EH (cell line): ENCODE measurements around the gene TNS1.

Source experiments
- DNase-seq: peaks from one replicate; pipeline ENCODE4 v3.0.0-alpha.2; 2015; ENCODE audit warnings: low read depth

The TNS1 gene

GRCh38 chr2:217998926-217999594, 3.7 kb downstream of the TNS1 start:
- DNase-seq, result no peak

GRCh38 chr2:217997510-217997909, 5.3 kb downstream of the TNS1 start:
- DNase-seq, result no peak

- DNase-seq, result peak; percentile 87
Measured at GRCh38 chr2:217996361-217996760, 6.4 kb downstream of the TNS1 start.

- peak; percentile 56 for DNase-seq
Measured at GRCh38 chr2:217995731-217996231, 7.0 kb downstream of the TNS1 start.

- peak; percentile 97 for DNase-seq
Measured at GRCh38 chr2:217994776-217995274, 8.0 kb downstream of the TNS1 start.

GRCh38 chr2:217993817-217994463, 8.9 kb downstream of the TNS1 start:
- no peak for DNase-seq

GRCh38 chr2:217993138-217993537, 9.7 kb downstream of the TNS1 start:
- DNase-seq, result peak; percentile 73

- DNase-seq, result no peak
Measured at GRCh38 chr2:217992061-217992460, 10.7 kb downstream of the TNS1 start.

- no peak for DNase-seq
Measured at GRCh38 chr2:217990791-217991465, 11.9 kb downstream of the TNS1 start.

GRCh38 chr2:217990389-217990788, 12.4 kb downstream of the TNS1 start:
- no peak for DNase-seq

GRCh38 chr2:217989221-217989948, 13.4 kb downstream of the TNS1 start:
- DNase-seq, result no peak

- peak; percentile 76 for DNase-seq
Measured at GRCh38 chr2:217988840-217989204, 14.0 kb downstream of the TNS1 start.

GRCh38 chr2:217988014-217988839, 14.6 kb downstream of the TNS1 start:
- peak; percentile 75 for DNase-seq

GRCh38 chr2:217987391-217987790, 15.4 kb downstream of the TNS1 start:
- no peak for DNase-seq

GRCh38 chr2:217986256-217986961, 16.4 kb downstream of the TNS1 start:
- no peak for DNase-seq

GRCh38 chr2:217983276-217984233, 19.2 kb downstream of the TNS1 start:
- DNase-seq, result no peak

- no peak for DNase-seq
Measured at GRCh38 chr2:217981971-217982370, 20.8 kb downstream of the TNS1 start.

GRCh38 chr2:217981084-217981730, 21.6 kb downstream of the TNS1 start:
- no peak for DNase-seq

GRCh38 chr2:217980591-217980990, 22.2 kb downstream of the TNS1 start:
- no peak for DNase-seq
